ENCODE data around the gene BFSP2. TPM values are rescaled to one million over a fixed set of nuclear protein-coding genes. Genes with fewer than 3 reads are reported as not detected.

The BFSP2 gene
- total and polyA plus RNA-seq, 2 of the 4 experiments (the other 2 are of a cell fraction): not detected

DNA sequence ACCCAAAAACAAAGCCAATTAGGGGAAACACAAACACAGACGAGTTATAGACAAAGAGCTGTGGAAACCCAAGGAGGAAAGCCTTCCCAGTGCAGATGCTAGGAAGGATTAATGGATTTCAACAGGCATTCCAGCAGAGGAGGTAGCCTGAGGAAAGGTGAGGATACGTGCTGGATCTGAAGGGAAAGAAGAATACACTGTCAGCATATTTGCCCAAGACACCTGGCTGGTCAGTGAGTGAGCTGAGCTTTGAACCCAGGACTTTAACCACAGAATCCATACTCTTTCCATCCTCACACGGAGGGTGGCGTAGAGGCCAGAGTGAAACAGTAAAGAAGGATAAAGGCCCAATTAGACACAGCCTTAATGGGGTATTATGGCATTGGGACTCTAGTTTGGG lies 9.1 kb upstream of the BFSP2 start:
- Histone ChIP-seq H3K14ac (replicated peaks; ENCODE audit: low read depth, low read length) (no peak overlapping the region), H2BK120ac (ENCODE audit: low read depth, low read length) (no peak overlapping the region), H3K4me1 (ENCODE audit: control insufficient read depth, insufficient read depth, low read length) (peaks cover 2% of the 10 kb centered on the region; the same call in 1 of the 2 replicates), H3K9me1 (ENCODE audit: insufficient read depth, low read length) (peaks cover 9% of the 10 kb centered on the region; the same call in 1 of the 2 replicates), H2AK5ac (ENCODE audit: low read depth, low read length) (no peak overlapping the region), H3K4ac (ENCODE audit: low read depth, low read length) (no peak overlapping the region; the same call in 1 of the 2 replicates), H2BK15ac (ENCODE audit: low read depth, low read length) (no peak overlapping the region), H3K4me3 (ENCODE audit: insufficient read depth, low read depth, low read length) (no peak overlapping the region), H3K18ac (ENCODE audit: low read depth, low read length) (no peak overlapping the region), H3K9ac (ENCODE audit: low read depth, low read length) (no peak overlapping the region), H2AFZ (replicated peaks; ENCODE audit: low read length, poor library complexity) (no peak overlapping the region), H3K9me3 (ENCODE audit: control insufficient read depth, insufficient read depth, low read length) (peaks cover 2% of the 10 kb centered on the region; the same call in 1 of the 2 replicates), H3K27me3 (ENCODE audit: control insufficient read depth, insufficient read depth, low read length) (no peaks in the 10 kb centered on the region), H4K5ac (ENCODE audit: low read depth, low read length) (no peak overlapping the region), H3K4me2 (ENCODE audit: low read depth, low read length) (no peak overlapping the region), H4K8ac (ENCODE audit: low read depth in 2 of 2, low read length in 2 of 2) (no peak overlapping the region), H2BK20ac (ENCODE audit: low read depth, low read length) (no peak overlapping the region), H3K27ac (ENCODE audit: insufficient read depth, low read length) (no peak overlapping the region), H2AK9ac (replicated peaks; ENCODE audit: low read depth, low read length, poor library complexity) (no peak overlapping the region), H3K79me1 (ENCODE audit: low read depth in 1 of 2, low read length in 2 of 2) (peaks cover 3 to 14% of the 10 kb centered on the region in 2 experiments; a peak in 1 of 4 replicates), H3K36me3 (ENCODE audit: control insufficient read depth, insufficient read depth, low read length) (no peaks in the 10 kb centered on the region), H4K91ac (ENCODE audit: insufficient read depth, low read depth, low read length) (no peak overlapping the region), H4K20me1 (ENCODE audit: insufficient read depth, low read length) (no peaks in the 10 kb centered on the region), H3K23ac (ENCODE audit: low read depth, low read length) (no peak overlapping the region), H2BK5ac (ENCODE audit: low read depth, low read length, poor library complexity, severe bottlenecking) (no peak overlapping the region), H3K56ac (ENCODE audit: extremely low read depth, insufficient read depth, low read length) (no peak overlapping the region)
- no TSS peak for BruUV-seq (replicated peaks)
- ChIA-PET POLR2A (ENCODE audit: unreplicated experiment) (no interaction called here), CTCF (interaction anchor here (1.1 to 1.6 kb wide), 2 partner anchors 33 to 349 kb away, joined by 3 to 5 read pairs; no protein-coding TSS in a partner anchor)
- WGBS, 2 experiments (ENCODE audit: extremely low coverage in 2 of 2, insufficient read length in 1 of 2): no CpG with 5 or more reads among the region's 4 CpGs
- DNase-seq: no peak
- dilution Hi-C loops (cut with HindIII; ENCODE audit: low sequenced_read_pairs, unreplicated experiment) (no loop called here), intact Hi-C loops (cut with micrococcal nuclease) (no loop called here), in situ Hi-C loops (cut with MboI; ENCODE audit: low sequenced_read_pairs) (no loop called here)
- peak; percentile 74 for TF ChIP-seq MAFK (IDR thresholded peaks at IDR 0.05; ENCODE audit: low read depth, low read length)
- no peak for TF ChIP-seq RFX5 (IDR thresholded peaks at IDR 0.05; ENCODE audit: low read depth, low read length)
- no peak for ATAC-seq (ENCODE audit: low read depth)
